ENCODE results near the gene SLC15A1. TPM values are rescaled to one million over a fixed set of nuclear protein-coding genes. Genes with fewer than 3 reads are reported as not detected.

Gene SLC15A1
- total and polyA plus RNA-seq, 2 donors (not counting 1 experiment from before 2014, with no cell fraction given): not detected

GRCh38 chr13:98792785-98793495 lies 40.5 kb upstream of the SLC15A1 start:
- peaks cover 4% of the 10 kb centered on the region for H3K27me3 Mint-ChIP-seq
- H3K79me2 ChIP-seq (ENCODE audit: control insufficient read depth, insufficient read depth, low read length): no peaks in the 10 kb centered on the region
- no peaks in the 10 kb centered on the region for H3K9me3 Mint-ChIP-seq (ENCODE audit: insufficient read depth)
- no peak overlapping the region for H3K4me3 Mint-ChIP-seq
- no peak for DNase-seq
- no peaks in the 10 kb centered on the region for H3K4me1 ChIP-seq (ENCODE audit: control insufficient read depth in 2 of 2, insufficient read depth in 2 of 2, low read length in 2 of 2)
- TF ChIP-seq CTCF (IDR thresholded peaks at IDR 0.05): no peak
- TF ChIP-seq EZH2 (IDR thresholded peaks at IDR 0.05; ENCODE audit: borderline replicate concordance, insufficient read depth, low read depth, low read length, poor library complexity, severe bottlenecking): no peak
- ChIA-PET CTCF (no interaction called here), POLR2A (no interaction called here)
- intact Hi-C loops (cut with micrococcal nuclease): no loop called here
- H3K27ac Mint-ChIP-seq: no peak overlapping the region
- no peaks in the 10 kb centered on the region for H3K27me3 ChIP-seq (replicated peaks in 1 of 4; ENCODE audit: control extremely low read depth in 1 of 4, control insufficient read depth in 3 of 4, insufficient read depth in 4 of 4, low read length in 3 of 4)
- ATAC-seq (ENCODE audit: low read depth): no peak
- no peak overlapping the region for H2AFZ ChIP-seq (ENCODE audit: insufficient read depth, low read depth, low read length, poor library complexity, severe bottlenecking)
- H3K4me2 ChIP-seq (replicated peaks; ENCODE audit: low read depth, low read length, poor library complexity, severe bottlenecking): no peak overlapping the region
- no peak overlapping the region for H3K4me3 ChIP-seq (ENCODE audit: control extremely low read depth in 1 of 5, extremely low read depth in 1 of 5, insufficient read depth in 1 of 5, low read depth in 2 of 5, low read length in 4 of 5)
- H3K4me1 Mint-ChIP-seq: no peaks in the 10 kb centered on the region
- H4K20me1 ChIP-seq (ENCODE audit: control insufficient read depth, insufficient read depth, low read length, poor library complexity, severe bottlenecking): no peaks in the 10 kb centered on the region
- H3K9ac ChIP-seq (ENCODE audit: low read length): no peak overlapping the region
- WGBS (ENCODE audit: insufficient coverage): 92% methylated on average over 10 of the region's 11 CpGs
- H3K27ac ChIP-seq (ENCODE audit: low read length in 2 of 2): no peak overlapping the region
- peaks cover 0 to 18% of the 10 kb centered on the region in 2 experiments for H3K36me3 ChIP-seq (replicated peaks in 1 of 2; ENCODE audit: control extremely low read depth in 1 of 2, control insufficient read depth in 1 of 2, extremely low read depth in 1 of 2, insufficient read depth in 2 of 2, low read length in 1 of 2)
- no peaks in the 10 kb centered on the region for H3K9me3 ChIP-seq (ENCODE audit: control extremely low read depth in 1 of 3, control insufficient read depth in 2 of 3, insufficient read depth in 1 of 3, low read length in 2 of 3)

GRCh38 chr13:98792321-98792720 lies 39.8 kb upstream of the SLC15A1 start:
- Histone ChIP-seq H3K4me2 (replicated peaks; ENCODE audit: low read depth, low read length, poor library complexity, severe bottlenecking) (no peak overlapping the region), H3K9ac (ENCODE audit: low read length) (no peak overlapping the region), H3K27ac (ENCODE audit: low read length in 2 of 2) (no peak overlapping the region), H3K9me3 (ENCODE audit: control extremely low read depth in 1 of 3, control insufficient read depth in 2 of 3, insufficient read depth in 1 of 3, low read length in 2 of 3) (no peaks in the 10 kb centered on the region), H3K4me3 (ENCODE audit: control extremely low read depth in 1 of 5, extremely low read depth in 1 of 5, insufficient read depth in 1 of 5, low read depth in 2 of 5, low read length in 4 of 5) (no peak overlapping the region), H3K27me3 (replicated peaks in 1 of 4; ENCODE audit: control extremely low read depth in 1 of 4, control insufficient read depth in 3 of 4, insufficient read depth in 4 of 4, low read length in 3 of 4) (no peaks in the 10 kb centered on the region), H4K20me1 (ENCODE audit: control insufficient read depth, insufficient read depth, low read length, poor library complexity, severe bottlenecking) (no peaks in the 10 kb centered on the region), H3K79me2 (ENCODE audit: control insufficient read depth, insufficient read depth, low read length) (no peaks in the 10 kb centered on the region), H3K36me3 (replicated peaks in 1 of 2; ENCODE audit: control extremely low read depth in 1 of 2, control insufficient read depth in 1 of 2, extremely low read depth in 1 of 2, insufficient read depth in 2 of 2, low read length in 1 of 2) (peaks cover 0 to 18% of the 10 kb centered on the region in 2 experiments), H3K4me1 (ENCODE audit: control insufficient read depth in 2 of 2, insufficient read depth in 2 of 2, low read length in 2 of 2) (no peaks in the 10 kb centered on the region), H2AFZ (ENCODE audit: insufficient read depth, low read depth, low read length, poor library complexity, severe bottlenecking) (no peak overlapping the region)
- H3K27me3 Mint-ChIP-seq: peaks cover 9% of the 10 kb centered on the region
- TF ChIP-seq CTCF (IDR thresholded peaks at IDR 0.05): no peak
- TF ChIP-seq EZH2 (IDR thresholded peaks at IDR 0.05; ENCODE audit: borderline replicate concordance, insufficient read depth, low read depth, low read length, poor library complexity, severe bottlenecking): no peak
- H3K4me3 Mint-ChIP-seq: no peak overlapping the region
- H3K4me1 Mint-ChIP-seq: no peaks in the 10 kb centered on the region
- H3K27ac Mint-ChIP-seq: no peak overlapping the region
- ChIA-PET POLR2A (no interaction called here), CTCF (no interaction called here)
- ATAC-seq (ENCODE audit: low read depth) (no peak), DNase-seq (no peak)
- WGBS (ENCODE audit: insufficient coverage): 100% methylated on average over 4 of the region's 9 CpGs
- intact Hi-C loops (cut with micrococcal nuclease): no loop called here
- no peaks in the 10 kb centered on the region for H3K9me3 Mint-ChIP-seq (ENCODE audit: insufficient read depth)

Measured in B cell (primary cell).